ENCODE results near the gene PPP3CA.

The PPP3CA gene

DNA sequence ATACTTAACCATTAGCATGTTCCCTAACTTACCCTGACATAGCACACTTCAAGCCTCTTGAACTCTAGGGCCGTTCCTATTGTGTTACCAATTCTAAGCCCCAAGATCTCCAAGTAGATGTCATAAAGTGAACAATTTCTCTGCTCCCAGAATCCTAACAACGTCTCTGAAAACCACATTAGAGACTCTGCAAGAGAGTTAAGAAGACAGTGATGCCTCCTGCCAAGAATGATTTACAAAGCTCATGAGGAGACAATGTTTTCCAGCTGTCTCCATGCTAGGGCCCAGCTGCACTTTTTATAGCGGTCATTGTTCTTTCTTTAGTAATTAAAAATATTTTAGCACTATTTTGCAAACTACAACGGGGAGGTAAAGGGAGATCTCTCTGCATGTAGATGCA is 358.4 kb downstream of the PPP3CA start:
- no peaks in the 10 kb centered on the region for H3K9me2 ChIP-seq (replicated peaks; ENCODE audit: insufficient read depth, low read length)
- H3K9me3 ChIP-seq (replicated peaks; ENCODE audit: insufficient read depth, low read length), result no peaks in the 10 kb centered on the region
- H3K4me2 ChIP-seq (ENCODE audit: low read depth, low read length), result no peak overlapping the region
- no peak overlapping the region for H3K4me3 ChIP-seq (ENCODE audit: low read length)
- no peaks in the 10 kb centered on the region for H4K20me1 ChIP-seq (ENCODE audit: insufficient read depth, low read length)
- H3K9ac ChIP-seq (ENCODE audit: low read length), result no peak overlapping the region
- H3K27me3 ChIP-seq (replicated peaks; ENCODE audit: insufficient read depth, low read length), result no peaks in the 10 kb centered on the region
- no peaks in the 10 kb centered on the region for H3K36me3 ChIP-seq (replicated peaks; ENCODE audit: insufficient read depth, low read length)
- H3K79me2 ChIP-seq (ENCODE audit: low read length), result no peaks in the 10 kb centered on the region
- TF ChIP-seq EZH2phosphoT487 (IDR thresholded peaks at IDR 0.05; ENCODE audit: low read length), result no peak
- no peak for TF ChIP-seq EZH2 (optimal IDR thresholded peaks at IDR 0.05; ENCODE audit: low read depth, low read length)
- TF ChIP-seq, protein P1, sequence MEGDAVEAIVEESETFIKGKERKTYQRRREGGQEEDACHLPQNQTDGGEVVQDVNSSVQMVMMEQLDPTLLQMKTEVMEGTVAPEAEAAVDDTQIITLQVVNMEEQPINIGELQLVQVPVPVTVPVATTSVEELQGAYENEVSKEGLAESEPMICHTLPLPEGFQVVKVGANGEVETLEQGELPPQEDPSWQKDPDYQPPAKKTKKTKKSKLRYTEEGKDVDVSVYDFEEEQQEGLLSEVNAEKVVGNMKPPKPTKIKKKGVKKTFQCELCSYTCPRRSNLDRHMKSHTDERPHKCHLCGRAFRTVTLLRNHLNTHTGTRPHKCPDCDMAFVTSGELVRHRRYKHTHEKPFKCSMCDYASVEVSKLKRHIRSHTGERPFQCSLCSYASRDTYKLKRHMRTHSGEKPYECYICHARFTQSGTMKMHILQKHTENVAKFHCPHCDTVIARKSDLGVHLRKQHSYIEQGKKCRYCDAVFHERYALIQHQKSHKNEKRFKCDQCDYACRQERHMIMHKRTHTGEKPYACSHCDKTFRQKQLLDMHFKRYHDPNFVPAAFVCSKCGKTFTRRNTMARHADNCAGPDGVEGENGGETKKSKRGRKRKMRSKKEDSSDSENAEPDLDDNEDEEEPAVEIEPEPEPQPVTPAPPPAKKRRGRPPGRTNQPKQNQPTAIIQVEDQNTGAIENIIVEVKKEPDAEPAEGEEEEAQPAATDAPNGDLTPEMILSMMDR (IDR thresholded peaks at IDR 0.05; ENCODE audit: low read length), result no peak
- H3K4me1 ChIP-seq (ENCODE audit: low read length), result no peaks in the 10 kb centered on the region
- H3F3A ChIP-seq (ENCODE audit: insufficient read depth, low read length), result no peaks in the 10 kb centered on the region
- no peak overlapping the region for H2AFZ ChIP-seq (ENCODE audit: low read length)
- H3K27ac ChIP-seq (ENCODE audit: low read length), result no peak overlapping the region
- DNase-seq, result no peak

DNA sequence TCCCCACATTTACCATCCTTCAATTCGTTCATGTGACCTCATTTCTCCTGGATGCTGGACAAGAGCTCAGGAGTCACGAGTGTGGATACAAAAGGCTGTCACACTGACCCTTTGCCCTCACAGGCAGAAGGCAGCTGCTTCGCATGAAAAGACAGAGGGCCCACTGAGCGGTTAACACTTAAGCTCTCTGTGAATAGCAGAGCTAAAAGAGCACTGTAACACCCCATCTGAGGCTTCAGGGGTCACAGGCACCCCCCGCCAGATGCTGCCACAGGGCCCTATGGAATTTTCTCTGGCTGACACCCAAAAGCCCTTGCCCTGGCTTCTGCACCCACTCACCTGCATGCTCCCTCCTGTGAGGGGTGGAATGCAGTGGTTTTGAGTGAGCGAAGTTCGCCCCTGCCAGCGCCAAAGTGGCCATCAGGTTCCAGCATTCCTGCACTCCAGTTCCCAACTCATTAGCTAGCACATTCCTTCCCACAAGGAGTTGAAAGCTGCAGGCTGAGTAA is 360.9 kb downstream of the PPP3CA start:
- Histone ChIP-seq H3K79me2 (ENCODE audit: low read length) (no peaks in the 10 kb centered on the region), H3K27ac (ENCODE audit: low read length) (no peak overlapping the region), H3K4me1 (ENCODE audit: low read length) (no peaks in the 10 kb centered on the region), H3K9me3 (replicated peaks; ENCODE audit: insufficient read depth, low read length) (no peaks in the 10 kb centered on the region), H3K36me3 (replicated peaks; ENCODE audit: insufficient read depth, low read length) (no peaks in the 10 kb centered on the region), H2AFZ (ENCODE audit: low read length) (no peak overlapping the region), H3K27me3 (replicated peaks; ENCODE audit: insufficient read depth, low read length) (no peaks in the 10 kb centered on the region), H4K20me1 (ENCODE audit: insufficient read depth, low read length) (no peaks in the 10 kb centered on the region), H3K9ac (ENCODE audit: low read length) (no peak overlapping the region), H3K4me2 (ENCODE audit: low read depth, low read length) (no peak overlapping the region), H3K9me2 (replicated peaks; ENCODE audit: insufficient read depth, low read length) (no peaks in the 10 kb centered on the region), H3F3A (ENCODE audit: insufficient read depth, low read length) (no peaks in the 10 kb centered on the region), H3K4me3 (ENCODE audit: low read length) (no peak overlapping the region)
- no peak for TF ChIP-seq EZH2phosphoT487 (IDR thresholded peaks at IDR 0.05; ENCODE audit: low read length)
- TF ChIP-seq, protein P1 (IDR thresholded peaks at IDR 0.05; ENCODE audit: low read length), result no peak
- no peak for TF ChIP-seq EZH2 (optimal IDR thresholded peaks at IDR 0.05; ENCODE audit: low read depth, low read length)
- no peak for DNase-seq

GRCh38 chr4:100985576-100985975 is 361.8 kb downstream of the PPP3CA start:
- no peaks in the 10 kb centered on the region for H3K79me2 ChIP-seq (ENCODE audit: low read length)
- DNase-seq, result no peak
- H3K4me3 ChIP-seq (ENCODE audit: low read length), result no peak overlapping the region
- no peaks in the 10 kb centered on the region for H3K9me3 ChIP-seq (replicated peaks; ENCODE audit: insufficient read depth, low read length)
- no peak overlapping the region for H3K4me2 ChIP-seq (ENCODE audit: low read depth, low read length)
- TF ChIP-seq EZH2 (optimal IDR thresholded peaks at IDR 0.05; ENCODE audit: low read depth, low read length), result no peak
- TF ChIP-seq, protein P1 (IDR thresholded peaks at IDR 0.05; ENCODE audit: low read length), result no peak
- TF ChIP-seq EZH2phosphoT487 (IDR thresholded peaks at IDR 0.05; ENCODE audit: low read length), result no peak
- no peak overlapping the region for H3K9ac ChIP-seq (ENCODE audit: low read length)
- H3K27ac ChIP-seq (ENCODE audit: low read length), result no peak overlapping the region
- H3K36me3 ChIP-seq (replicated peaks; ENCODE audit: insufficient read depth, low read length), result no peaks in the 10 kb centered on the region
- H2AFZ ChIP-seq (ENCODE audit: low read length), result no peak overlapping the region
- H4K20me1 ChIP-seq (ENCODE audit: insufficient read depth, low read length), result no peaks in the 10 kb centered on the region
- H3F3A ChIP-seq (ENCODE audit: insufficient read depth, low read length), result no peaks in the 10 kb centered on the region
- no peaks in the 10 kb centered on the region for H3K4me1 ChIP-seq (ENCODE audit: low read length)
- H3K27me3 ChIP-seq (replicated peaks; ENCODE audit: insufficient read depth, low read length), result no peaks in the 10 kb centered on the region
- H3K9me2 ChIP-seq (replicated peaks; ENCODE audit: insufficient read depth, low read length), result no peaks in the 10 kb centered on the region

All from MM.1S (cell line).